Daoy (cell line): ENCODE measurements around the gene GLTP. TPM values are rescaled to one million over a fixed set of nuclear protein-coding genes. Genes with fewer than 3 reads are reported as not detected.
"Not testable (repeated sequence)": the region's sequence is repeated elsewhere in the genome, so short reads cannot be mapped to it uniquely, and the experiment has no call there.

Experiments
- DNase-seq: peaks from one replicate; pipeline ENCODE4 v3.0.0-alpha.2; 2015; ENCODE audit warnings: low read depth
- total RNA-seq: library from RNA; depleted of rRNA; stranded (reverse); fragments of >200 nt; shearing (Covaris generic); gene quantifications from 2 replicates; pipeline ENCODE4 v1.2.3, GENCODE V29; 2014

Gene GLTP
- total RNA-seq, 1 experiment from 2014 or later: 49.7 TPM

GRCh38 chr12:109902891-109903418, 22.6 kb upstream of the GLTP start:
- DNase-seq: no peak

DNA sequence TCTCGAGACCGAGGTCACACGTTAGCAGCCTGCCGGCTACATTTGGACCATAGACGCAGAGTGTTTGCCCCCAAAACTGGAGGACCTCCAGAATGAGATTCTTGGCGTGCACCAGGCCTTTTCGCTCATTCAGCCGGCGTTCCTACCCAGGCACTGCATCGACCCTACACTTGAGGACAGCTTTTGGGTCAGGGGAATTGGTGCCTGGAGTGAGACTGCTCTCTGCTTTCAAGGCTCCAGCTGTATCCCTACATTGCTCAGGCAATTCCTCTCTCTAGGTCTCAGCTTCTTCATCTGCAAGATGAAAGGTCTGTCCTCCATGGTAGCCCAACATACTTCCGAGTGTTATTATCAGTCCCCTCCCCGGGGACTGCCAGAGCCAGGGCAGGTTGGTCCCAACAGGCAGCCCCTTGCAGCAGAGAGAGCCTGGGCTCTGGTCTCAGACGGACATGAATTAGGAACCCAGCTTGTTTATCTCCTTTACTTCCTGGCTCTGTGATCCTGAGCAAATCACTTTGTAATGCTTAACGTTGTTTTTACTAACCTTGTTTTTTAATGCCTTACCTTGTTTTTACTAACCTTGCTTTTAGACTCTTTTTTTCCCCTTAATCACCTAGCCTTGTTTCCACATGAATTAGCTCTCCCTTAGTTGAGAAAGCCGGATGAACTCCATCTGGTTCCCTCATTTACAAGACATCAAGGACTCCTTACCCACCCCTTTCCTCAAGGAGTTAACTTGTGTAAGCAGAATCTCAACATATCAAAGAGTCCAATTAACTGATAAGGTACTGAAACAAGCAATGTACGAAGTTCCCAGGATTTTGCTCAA, 20.6 kb upstream of the GLTP start:
- DNase-seq: peak; percentile 21

DNA sequence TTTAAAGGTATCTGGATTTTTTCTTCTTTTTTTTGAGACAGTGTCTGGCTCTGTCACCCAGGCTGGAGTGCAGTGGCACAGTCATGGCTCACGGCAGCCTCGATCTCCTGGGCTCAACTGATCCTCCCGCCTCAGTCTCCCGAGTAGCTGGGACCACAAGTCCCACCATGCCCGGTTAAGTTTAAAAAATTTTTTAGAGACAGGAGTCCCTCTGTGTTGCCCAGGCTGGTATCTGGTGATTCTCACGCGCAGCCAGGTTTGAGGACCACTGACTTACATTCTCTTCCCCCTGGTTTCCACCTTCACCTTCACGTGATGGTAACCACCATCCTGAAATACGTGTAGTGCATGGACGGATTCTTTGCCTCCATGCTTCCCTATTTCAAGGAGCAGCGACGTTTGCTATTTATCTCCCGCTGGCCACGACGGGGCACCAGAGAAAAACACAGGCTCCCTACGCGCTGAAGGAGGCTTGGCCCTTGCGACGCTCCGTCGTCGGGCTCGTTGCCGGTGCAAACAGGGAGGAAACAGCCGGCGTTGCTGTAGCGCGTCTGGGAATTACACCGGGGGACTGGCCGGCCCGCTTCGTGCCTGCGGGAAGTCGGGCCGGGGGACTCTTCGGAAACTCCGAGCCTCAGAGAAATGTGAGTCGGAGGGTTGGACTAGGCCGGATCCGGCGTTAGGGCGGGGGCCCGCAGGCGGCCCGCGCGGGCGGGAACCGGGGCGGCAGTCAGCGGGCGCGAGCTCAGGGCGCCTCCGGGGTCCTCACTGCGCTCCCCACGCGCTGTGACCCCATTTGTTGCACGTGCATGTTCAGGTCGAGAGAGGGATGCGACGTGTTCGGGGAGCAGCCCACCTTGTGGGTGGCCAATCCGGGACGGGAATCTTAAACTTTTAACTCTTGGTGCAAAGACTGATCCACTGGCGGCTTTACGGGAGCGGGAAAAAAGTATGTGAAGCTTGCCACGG, 19.7 kb upstream of the GLTP start, which contains the start of gene TCHP:
TCHP (plus strand) TSS at position 492 of the 969 bp plus-strand sequence. CDS start 2,753 bp downstream, outside the sequence.
- peak; percentile 93 for DNase-seq

- not testable (repeated sequence) for DNase-seq
These were observed 19.0 kb upstream of the GLTP start for GRCh38 chr12:109899345-109899744.

- no peak for DNase-seq
These were observed 16.7 kb upstream of the GLTP start for GRCh38 chr12:109897029-109897428.

- no peak for DNase-seq
These were observed 15.8 kb upstream of the GLTP start for GRCh38 chr12:109896188-109896587.

DNA sequence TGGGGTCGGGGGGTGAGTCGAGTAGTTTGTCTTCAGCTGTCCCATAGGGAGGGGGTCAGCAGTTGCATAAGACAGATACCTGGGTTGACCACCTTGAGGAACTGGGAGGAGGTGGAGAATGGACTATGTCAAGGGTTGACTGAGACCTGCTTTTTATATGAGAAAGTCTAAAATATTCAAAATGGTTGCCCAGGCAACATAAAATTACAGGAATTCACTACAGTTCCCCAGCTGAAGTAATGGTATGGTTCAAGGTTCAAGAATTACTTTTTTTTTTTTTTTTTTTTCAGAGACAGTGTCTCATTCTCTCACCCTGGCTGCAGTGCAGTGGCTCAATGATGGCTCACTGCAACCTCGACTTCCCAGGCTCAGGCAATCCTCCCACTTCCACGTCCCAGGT, 14.6 kb upstream of the GLTP start:
- DNase-seq: no peak

DNA sequence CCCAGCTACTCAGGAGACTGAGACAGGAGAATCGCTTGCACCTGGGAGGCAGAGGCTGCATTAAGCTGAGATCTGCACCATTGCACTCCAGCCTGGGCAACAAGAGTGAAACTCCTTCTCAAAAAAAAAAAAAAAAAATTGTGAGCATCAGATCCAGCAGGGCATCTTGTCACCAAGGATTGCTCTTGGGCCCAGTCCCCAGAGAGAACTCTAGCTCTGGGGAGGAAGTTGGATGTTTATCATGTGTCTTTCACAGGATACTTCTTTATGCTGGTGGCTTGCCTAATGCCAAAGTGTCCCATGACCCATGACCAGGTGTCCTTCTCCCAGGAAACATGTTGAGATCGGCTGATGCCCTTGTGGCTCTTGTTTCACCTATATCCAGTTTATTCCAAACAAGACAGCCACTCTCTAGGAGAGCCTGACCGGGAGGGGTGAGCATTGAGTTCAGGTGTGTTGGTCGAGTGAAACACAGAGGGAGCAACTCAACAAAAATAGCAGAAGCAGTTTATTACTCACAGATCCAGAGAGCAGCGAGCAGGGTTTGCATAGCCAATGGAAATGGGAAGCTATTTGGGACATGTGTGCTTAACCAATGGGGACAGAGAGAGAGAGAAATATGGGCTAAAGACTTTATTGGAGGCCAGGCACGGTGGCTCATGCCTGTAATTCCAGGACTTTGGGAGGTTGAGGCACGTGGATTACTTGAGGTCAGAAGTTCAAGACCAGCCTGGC, 13.1 kb upstream of the GLTP start:
- DNase-seq: no peak

GRCh38 chr12:109892748-109893147, 12.4 kb upstream of the GLTP start:
- no peak for DNase-seq

DNA sequence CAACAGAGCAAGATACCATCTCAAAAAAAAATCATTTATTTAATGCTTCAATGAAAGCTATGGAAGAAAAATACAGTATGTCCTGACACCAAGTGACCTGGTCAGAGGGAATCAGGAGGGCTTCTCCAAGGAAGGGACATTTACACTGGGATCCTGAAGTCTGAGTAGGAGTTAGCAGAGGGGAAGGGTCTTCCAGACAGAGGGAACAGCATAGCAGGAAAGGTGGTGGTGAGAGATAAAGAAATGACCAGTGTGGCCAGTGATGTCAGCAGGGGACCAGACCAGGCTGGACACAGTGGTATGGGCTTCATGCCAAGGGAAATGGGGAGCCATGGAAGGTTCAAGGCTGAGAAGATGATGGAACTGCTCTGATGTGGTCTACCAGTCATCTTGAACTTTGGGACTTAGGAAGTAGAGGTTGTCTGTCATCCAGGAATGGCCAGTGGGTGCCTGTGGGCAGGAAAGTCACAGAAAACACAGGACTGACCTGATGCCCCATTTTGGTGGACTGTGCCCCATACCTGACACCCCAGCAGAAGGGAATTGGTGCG, 11.9 kb upstream of the GLTP start:
- DNase-seq: no peak

DNA sequence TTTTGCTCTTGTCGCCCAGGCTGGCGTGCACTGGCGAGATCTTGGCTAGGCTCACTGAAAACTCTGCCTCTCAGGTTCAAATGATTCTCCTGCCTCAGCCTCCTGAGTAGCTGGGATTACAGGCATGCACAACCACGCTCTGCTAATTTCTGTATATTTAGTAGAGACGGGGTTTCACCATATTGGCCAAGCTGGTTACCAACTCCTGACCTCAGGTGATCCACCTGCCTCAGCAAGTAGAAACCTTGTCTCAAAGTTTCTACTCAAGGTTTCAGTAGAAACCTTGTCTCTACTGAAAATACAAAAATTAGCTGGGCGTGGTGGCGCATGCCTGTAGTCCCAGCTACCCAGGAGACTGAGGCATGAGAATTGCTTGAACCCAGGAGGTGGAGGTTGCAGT, 11.4 kb upstream of the GLTP start:
- DNase-seq: not testable (repeated sequence)

GRCh38 chr12:109890620-109891170, 10.4 kb upstream of the GLTP start:
- no peak for DNase-seq

- peak; percentile 86 for DNase-seq
These were observed 8.1 kb upstream of the GLTP start for GRCh38 chr12:109888179-109889020.

- no peak for DNase-seq
These were observed 5.3 kb upstream of the GLTP start for GRCh38 chr12:109885616-109886015.

DNA sequence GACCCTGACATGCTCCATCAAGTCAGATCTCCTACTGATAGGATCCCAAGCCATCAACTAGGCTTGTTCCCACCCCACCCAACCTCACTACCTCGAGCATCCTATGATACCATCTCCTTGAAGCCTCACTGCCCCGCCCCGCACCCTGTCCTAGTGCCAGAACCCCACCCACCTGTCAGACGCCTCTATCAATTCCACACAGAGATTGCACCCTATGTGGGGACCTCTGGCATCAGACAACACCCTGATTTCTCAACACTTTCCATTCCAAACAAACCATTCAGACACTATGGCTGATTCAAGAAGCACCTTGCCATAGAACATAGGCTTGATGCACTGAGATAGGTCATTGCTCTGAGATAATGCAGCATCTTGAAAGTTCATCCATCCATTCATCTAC, 3.1 kb upstream of the GLTP start:
- no peak for DNase-seq

DNA sequence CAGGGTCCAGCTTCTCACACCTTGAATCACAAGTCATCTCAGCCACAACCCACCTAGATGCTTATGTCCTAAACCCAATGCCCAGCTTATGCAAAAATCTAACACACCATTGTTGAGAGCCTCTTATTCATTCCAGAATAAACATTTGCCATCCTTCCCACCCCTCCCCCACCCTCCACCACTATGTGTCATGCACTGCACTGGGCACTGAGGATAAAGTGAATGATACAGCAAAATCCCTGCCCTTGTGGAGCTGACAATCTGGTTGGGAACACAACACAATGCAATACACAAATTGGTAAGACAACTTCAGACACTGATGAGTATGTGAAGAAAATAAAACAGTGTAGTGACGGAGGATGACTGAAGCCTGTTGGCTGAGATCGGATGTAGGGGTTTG, 1.4 kb upstream of the GLTP start:
- peak; percentile 47 for DNase-seq

GRCh38 chr12:109880938-109881337, 597 bp upstream of the GLTP start:
- DNase-seq: no peak

GRCh38 chr12:109879351-109880042, 844 bp downstream of the GLTP start:
- no peak for DNase-seq

DNA sequence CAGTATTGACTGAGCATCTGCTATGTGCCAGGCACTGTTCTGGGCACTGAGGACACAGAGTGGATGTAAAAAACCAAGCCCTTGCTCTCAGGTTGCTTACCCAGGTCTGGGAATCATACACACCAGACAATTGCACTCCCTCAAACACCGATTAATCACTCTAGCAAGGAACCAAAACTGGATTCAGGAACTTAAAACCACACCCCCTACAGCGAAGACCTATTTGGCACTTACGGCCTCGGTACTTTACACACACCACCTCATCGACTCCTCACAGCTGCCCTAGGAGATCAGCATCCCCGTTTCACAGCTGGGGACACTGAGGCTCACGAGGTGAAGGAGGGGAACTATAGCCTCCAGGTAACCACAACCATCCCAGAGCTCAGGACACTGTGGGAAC, 1.6 kb downstream of the GLTP start:
- DNase-seq: no peak
